Esophagus mucosa (tissue), 1 donor: ENCODE measurements around the gene NAB2. TPM values are rescaled to one million over a fixed set of nuclear protein-coding genes. Genes with fewer than 3 reads are reported as not detected.
"Not testable (repeated sequence)": the region's sequence is repeated elsewhere in the genome, so short reads cannot be mapped to it uniquely, and the experiment has no call there.

Experiments
- ATAC-seq: fragments of 200-7000 bp; cut with Tn5 transposase; one replicate; pipeline ENCODE4 v1.9.1; 2020
- total RNA-seq: library from RNA; stranded (reverse); gene quantifications from one replicate; pipeline ENCODE4 v1.2.4, GENCODE V29; 2023
- donor health status: DM: yes; HTN: yes; CAD: no.

Gene NAB2
- total RNA-seq, 1 donor from 2014 or later = 13.7 TPM

GRCh38 chr12:57116580-57117281 is 27.8 kb downstream of the NAB2 start:
- no peak for ATAC-seq

- ATAC-seq = peak; percentile 76
Observed at GRCh38 chr12:57118711-57119271, 29.9 kb downstream of the NAB2 start.

GRCh38 chr12:57119294-57120085 is 30.6 kb downstream of the NAB2 start:
- no peak for ATAC-seq

- not testable (repeated sequence) for ATAC-seq
Observed at GRCh38 chr12:57120718-57121117, 31.8 kb downstream of the NAB2 start.

- no peak for ATAC-seq
Observed at GRCh38 chr12:57123813-57124212, 34.9 kb downstream of the NAB2 start.

GRCh38 chr12:57124261-57124877 is 35.5 kb downstream of the NAB2 start:
- peak; percentile 57 for ATAC-seq

- ATAC-seq = no peak
Observed at GRCh38 chr12:57126061-57126460, 37.1 kb downstream of the NAB2 start.

GRCh38 chr12:57126561-57126960 is 37.6 kb downstream of the NAB2 start:
- ATAC-seq = no peak

GRCh38 chr12:57127101-57127725 is 38.3 kb downstream of the NAB2 start:
- ATAC-seq = peak; percentile 47

GRCh38 chr12:57127726-57128518 is 39.0 kb downstream of the NAB2 start, which contains the start of gene LRP1:
LRP1 (plus strand) TSS chr12:57128483; CDS start chr12:57128965, 482 bp downstream.
- ATAC-seq = peak; percentile 89

GRCh38 chr12:57128519-57129247 is 39.8 kb downstream of the NAB2 start:
- ATAC-seq = no peak

- ATAC-seq = no peak
Observed at GRCh38 chr12:57129321-57129842, 40.5 kb downstream of the NAB2 start.

GRCh38 chr12:57129889-57130288 is 41.0 kb downstream of the NAB2 start:
- ATAC-seq = no peak

GRCh38 chr12:57130941-57131340 is 42.0 kb downstream of the NAB2 start:
- no peak for ATAC-seq

GRCh38 chr12:57131896-57132744 is 43.2 kb downstream of the NAB2 start:
- no peak for ATAC-seq

GRCh38 chr12:57133013-57133569 is 44.2 kb downstream of the NAB2 start:
- no peak for ATAC-seq

- ATAC-seq = no peak
Observed at GRCh38 chr12:57133916-57134315, 45.0 kb downstream of the NAB2 start.

- ATAC-seq = no peak
Observed at GRCh38 chr12:57134949-57135348, 46.0 kb downstream of the NAB2 start.

- ATAC-seq = no peak
Observed at GRCh38 chr12:57135527-57136326, 46.8 kb downstream of the NAB2 start.
